HepG2 (cell line): Measurements from ENCODE around the gene ILKAP. TPM values are rescaled to one million over a fixed set of nuclear protein-coding genes. Genes with fewer than 3 reads are reported as not detected.

Experiments used
- ATAC-seq: fragments of 200-7000 bp; cut with Tn5 transposase; 3 replicates; pipeline ENCODE4 v1.9.1; 2020; ENCODE audit warnings: mild to moderate bottlenecking, moderate library complexity
- BruUV-seq: library from RNA; stranded (reverse); fragments of 400-500 nt; replicated peaks from 2 replicates; lab custom pipeline; 2021; lab: Mats Ljungman, UMichigan
- CTCF ChIA-PET: fragments of 300-600 bp; formaldehyde crosslinking; extraction: SDS; loops from one replicate; lab custom pipeline; 2021; ENCODE audit warnings: low total read pairs, inconsistent platforms, low intra/inter-chr PET ratio; lab: Yijun Ruan, JAX
- POLR2A ChIA-PET: fragments of 350-600 bp; sonication (Branson Sonifier 250); formaldehyde crosslinking; loops from one replicate; lab custom pipeline; 2020; ENCODE audit warnings: antibody characterized with exemption, inconsistent platforms; lab: Yijun Ruan, JAX
- DNase-seq: peaks from one replicate; pipeline ENCODE4 v3.0.0-alpha.2; 2015; ENCODE audit warnings: low spot score
- FAIRE-seq: peaks from 3 replicates; lab custom pipeline; 2011; peaks lifted over from hg19 to GRCh38; lab: Jason Lieb, UNC
- H2AFZ ChIP-seq: one replicate; pipeline ENCODE4 v1.6.1; 2011; ENCODE audit warnings: low read length, inconsistent platforms
- H3K27ac ChIP-seq: fragments of 300-600 bp; 3 replicates; pipeline ENCODE4 v1.8.0; 2011; ENCODE audit warnings: mixed run types, mild to moderate bottlenecking, mixed read lengths, low read length, inconsistent platforms; ENCODE audit not compliant: insufficient read depth; ENCODE audit errors: extremely low read length
- H3K27me3 ChIP-seq, 2 experiments: fragments of 200-600 bp in 1 of 2; 2 replicates in 1 of 2; 3 replicates in 1 of 2; pipeline versions ENCODE4 v1.6.0 to v1.8.0; 2011; ENCODE audit warnings: low read length in 2 of 2, mild to moderate bottlenecking in 2 of 2, moderate library complexity in 2 of 2, inconsistent platforms in 1 of 2; ENCODE audit not compliant: insufficient read depth in 2 of 2, control insufficient read depth in 1 of 2
- H3K36me3 ChIP-seq, 2 experiments: fragments of 200-600 bp in 1 of 2; replicated peaks in 1 of 2; 2 replicates in 1 of 2; 3 replicates in 1 of 2; pipeline versions ENCODE4 v1.5.1 to v1.8.0; 2011; ENCODE audit warnings: low read length in 2 of 2, inconsistent platforms in 1 of 2; ENCODE audit not compliant: insufficient read depth in 2 of 2, control insufficient read depth in 1 of 2
- H3K4me1 ChIP-seq: 2 replicates; pipeline ENCODE4 v1.5.1; 2012; ENCODE audit warnings: low read length, inconsistent platforms; ENCODE audit not compliant: insufficient read depth
- H3K4me2 ChIP-seq: 2 replicates; pipeline ENCODE4 v1.6.0; 2011; ENCODE audit warnings: low read depth, low read length, inconsistent platforms
- H3K4me3 ChIP-seq, 3 experiments: fragments of 200-600 bp in 1 of 3; sonication (generic), shearing (Covaris generic) in 1 of 3; replicated peaks in 1 of 3; 2 replicates each; pipeline ENCODE4 v1.5.1; 2011 to 2016; ENCODE audit warnings: low read length in 3 of 3, inconsistent platforms in 2 of 3, low read depth in 2 of 3, mild to moderate bottlenecking in 2 of 3, control low read depth in 1 of 3, mixed read lengths in 1 of 3; ENCODE audit not compliant: insufficient read depth in 1 of 3
- H3K79me2 ChIP-seq: one replicate; pipeline ENCODE4 v1.6.1; 2011; ENCODE audit warnings: low read length, inconsistent platforms; ENCODE audit not compliant: insufficient read depth
- H3K9ac ChIP-seq: 2 replicates; pipeline ENCODE4 v1.6.0; 2011; ENCODE audit warnings: mild to moderate bottlenecking, low read depth, low read length, inconsistent platforms; ENCODE audit not compliant: insufficient read depth
- H3K9me3 ChIP-seq: 2 replicates; pipeline ENCODE4 v1.5.1; 2012; ENCODE audit warnings: mild to moderate bottlenecking, low read length
- H4K20me1 ChIP-seq: 2 replicates; pipeline ENCODE4 v1.6.0; 2011; ENCODE audit warnings: inconsistent platforms, mild to moderate bottlenecking, low read length, moderate library complexity; ENCODE audit not compliant: insufficient read depth
- CHD4 ChIP-seq: fragments of 200-600 bp; sonication (generic); IDR thresholded peaks from 2 replicates; pipeline ENCODE4 v1.7.0; 2017; ENCODE audit warnings: mild to moderate bottlenecking, low read length, borderline replicate concordance
- E2F2 ChIP-seq: sonication (generic); formaldehyde crosslinking; IDR thresholded peaks from 2 replicates; pipeline ENCODE4 v1.4.0; 2020; ENCODE audit warnings: missing genetic modification reagents, borderline replicate concordance
- FOXK1 ChIP-seq: sonication (generic); formaldehyde crosslinking; IDR thresholded peaks from 2 replicates; pipeline ENCODE4 v1.4.0; 2020; ENCODE audit warnings: low read depth, missing genetic modification reagents, borderline replicate concordance
- HBP1 ChIP-seq: IDR thresholded peaks from 2 replicates; pipeline ENCODE4 v1.6.1; 2016; ENCODE audit warnings: low read depth, control low read depth
- HMG20B ChIP-seq: conservative IDR thresholded peaks from 2 replicates; pipeline ENCODE4 v1.6.1; 2016; ENCODE audit warnings: missing genetic modification reagents, missing compliant biosample characterization
- HNRNPL ChIP-seq: fragments of 200-400 bp; formaldehyde crosslinking; IDR thresholded peaks from 2 replicates; pipeline ENCODE4 v1.6.1; 2017; ENCODE audit warnings: mild to moderate bottlenecking, low read depth, low read length
- SRY ChIP-seq: sonication (generic); formaldehyde crosslinking; IDR thresholded peaks from 2 replicates; pipeline ENCODE4 v1.8.0; 2022; ENCODE audit warnings: mild to moderate bottlenecking, missing genetic modification reagents
- ZBTB21 ChIP-seq: sonication (generic); formaldehyde crosslinking; IDR thresholded peaks from 2 replicates; pipeline ENCODE4 v1.4.0; 2020; ENCODE audit warnings: missing genetic modification reagents
- ZBTB3 ChIP-seq: sonication (generic); formaldehyde crosslinking; IDR thresholded peaks from 2 replicates; pipeline ENCODE4 v1.4.0; 2020; ENCODE audit warnings: low read depth, mild to moderate bottlenecking, moderate library complexity, missing genetic modification reagents, borderline replicate concordance
- ZNF317 ChIP-seq: sonication (generic); formaldehyde crosslinking; IDR thresholded peaks from 2 replicates; pipeline ENCODE4 v1.5.0; 2020; ENCODE audit warnings: mild to moderate bottlenecking, missing genetic modification reagents
- ZNF557 ChIP-seq: sonication (generic); formaldehyde crosslinking; IDR thresholded peaks from 2 replicates; pipeline ENCODE4 v1.4.0; 2020; ENCODE audit warnings: missing genetic modification reagents
- WGBS: methylation state at CpG from one replicate; pipeline ENCODE4 v1.1.6; 2017; ENCODE audit warnings: low lambda C conversion rate; 5-methylcytosine and 5-hydroxymethylcytosine counted together
- in situ Hi-C: cut with HindIII; loops from 2 replicates; pipeline ENCODE4 v1.10.0; 2017; ENCODE audit warnings: low pct_unique_long_range_greater_than_20kb; ENCODE audit not compliant: extremely low pct_ligation_motif_present
- intact Hi-C: fragments of 100-400 bp; cut with micrococcal nuclease; formaldehyde crosslinking; loops from one replicate; pipeline ENCODE4 v1.10.0; 2022; ENCODE audit not compliant: unreplicated experiment
- polyA plus RNA-seq, 8 experiments: library from polyadenylated mRNA; depleted of rRNA in 3 of 8; stranded (reverse) in 7 of 8; unstranded in 1 of 8; fragments of >200 nt; fragmentation: Illumina TruSeq in 4 of 8; extraction: Trizol in 4 of 8; gene quantifications; 2 replicates each; pipeline versions ENCODE4 v1.2.1 to v1.2.3, GENCODE V29; 2011 to 2016; ENCODE audit warnings: low read depth in 4 of 8, missing spikeins in 1 of 8, mixed read lengths in 1 of 8; ENCODE audit not compliant: insufficient read depth in 1 of 8
- total RNA-seq, 5 experiments: library from RNA; depleted of rRNA; stranded (reverse); fragments of >200 nt; fragmentation: Illumina TruSeq; extraction: Trizol; gene quantifications; 2 replicates each; pipeline ENCODE4 v1.2.3, GENCODE V29; 2016; ENCODE audit warnings: low read depth in 1 of 5
- TF ChIP-seq, protein P1 (sequence below): sonication (generic); formaldehyde crosslinking; IDR thresholded peaks from 2 replicates; pipeline ENCODE4 v1.8.1; 2023; ENCODE audit warnings: mild to moderate bottlenecking, moderate library complexity, missing genetic modification reagents
- TF ChIP-seq, protein P2 (sequence below): sonication (generic); formaldehyde crosslinking; IDR thresholded peaks from 2 replicates; pipeline ENCODE4 v1.5.0; 2020; ENCODE audit warnings: mild to moderate bottlenecking, missing genetic modification reagents, moderate library complexity
- TF ChIP-seq, protein P3 (sequence below): sonication (generic); formaldehyde crosslinking; IDR thresholded peaks from 2 replicates; pipeline ENCODE4 v1.4.0; 2020; ENCODE audit warnings: missing genetic modification reagents, borderline replicate concordance
- TF ChIP-seq, protein P4 (sequence below): sonication (generic); formaldehyde crosslinking; conservative IDR thresholded peaks from 2 replicates; pipeline ENCODE4 v1.8.1; 2023; ENCODE audit warnings: missing genetic modification reagents

The ILKAP gene
- total and polyA plus RNA-seq, 2 of the 13 experiments (the other 11 are each of a cell fraction or from before 2014, with no cell fraction given), result 29.6 to 33.1 TPM

- intact Hi-C loops, result loop anchor here (5.0 kb wide), 1 partner anchor 41 kb away; the partner anchor contains the start of gene ILKAP
- ATAC-seq, result peak; percentile 1
- CTCF ChIA-PET, result interaction anchor here (0.9 to 1.2 kb wide), 2 partner anchors 13 to 20 kb away, joined by 3 to 4 read pairs; no protein-coding TSS in a partner anchor
- TF ChIP-seq, protein P1, sequence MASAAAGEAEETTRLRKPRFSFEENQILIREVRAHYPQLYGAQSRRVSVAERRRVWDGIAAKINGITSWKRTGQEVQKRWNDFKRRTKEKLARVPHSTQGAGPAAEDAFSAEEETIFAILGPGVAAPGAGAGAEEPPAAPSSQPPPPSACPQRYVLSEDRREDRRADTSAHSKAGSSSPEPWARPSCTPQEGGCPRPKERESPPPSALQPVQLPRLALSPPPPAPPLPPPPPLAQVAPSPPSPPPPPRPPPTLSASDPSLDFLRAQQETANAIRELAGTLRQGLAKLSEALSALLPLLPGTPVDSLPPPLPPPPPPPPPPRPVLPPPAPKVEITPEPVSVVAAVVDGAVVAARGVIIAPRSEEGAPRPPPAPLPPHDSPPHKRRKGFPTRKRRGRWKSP (CRISPR knock-in tag), result no peak
- TF ChIP-seq HBP1 (no peak), SRY (no peak), ZBTB3 (no peak), FOXK1 (no peak), CHD4 (no peak), E2F2 (CRISPR knock-in tag) (no peak), HMG20B (CRISPR knock-in tag) (no peak), HNRNPL (no peak), ZNF557 (CRISPR knock-in tag) (no peak), ZNF317 (CRISPR knock-in tag) (no peak; the same call in 1 of the 2 replicates), ZBTB21 (CRISPR knock-in tag) (no peak)
- TF ChIP-seq, protein P2, sequence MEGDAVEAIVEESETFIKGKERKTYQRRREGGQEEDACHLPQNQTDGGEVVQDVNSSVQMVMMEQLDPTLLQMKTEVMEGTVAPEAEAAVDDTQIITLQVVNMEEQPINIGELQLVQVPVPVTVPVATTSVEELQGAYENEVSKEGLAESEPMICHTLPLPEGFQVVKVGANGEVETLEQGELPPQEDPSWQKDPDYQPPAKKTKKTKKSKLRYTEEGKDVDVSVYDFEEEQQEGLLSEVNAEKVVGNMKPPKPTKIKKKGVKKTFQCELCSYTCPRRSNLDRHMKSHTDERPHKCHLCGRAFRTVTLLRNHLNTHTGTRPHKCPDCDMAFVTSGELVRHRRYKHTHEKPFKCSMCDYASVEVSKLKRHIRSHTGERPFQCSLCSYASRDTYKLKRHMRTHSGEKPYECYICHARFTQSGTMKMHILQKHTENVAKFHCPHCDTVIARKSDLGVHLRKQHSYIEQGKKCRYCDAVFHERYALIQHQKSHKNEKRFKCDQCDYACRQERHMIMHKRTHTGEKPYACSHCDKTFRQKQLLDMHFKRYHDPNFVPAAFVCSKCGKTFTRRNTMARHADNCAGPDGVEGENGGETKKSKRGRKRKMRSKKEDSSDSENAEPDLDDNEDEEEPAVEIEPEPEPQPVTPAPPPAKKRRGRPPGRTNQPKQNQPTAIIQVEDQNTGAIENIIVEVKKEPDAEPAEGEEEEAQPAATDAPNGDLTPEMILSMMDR (CRISPR knock-in tag), result peak; percentile 19; the same call in 1 of the 2 replicates
- TF ChIP-seq, protein P3, sequence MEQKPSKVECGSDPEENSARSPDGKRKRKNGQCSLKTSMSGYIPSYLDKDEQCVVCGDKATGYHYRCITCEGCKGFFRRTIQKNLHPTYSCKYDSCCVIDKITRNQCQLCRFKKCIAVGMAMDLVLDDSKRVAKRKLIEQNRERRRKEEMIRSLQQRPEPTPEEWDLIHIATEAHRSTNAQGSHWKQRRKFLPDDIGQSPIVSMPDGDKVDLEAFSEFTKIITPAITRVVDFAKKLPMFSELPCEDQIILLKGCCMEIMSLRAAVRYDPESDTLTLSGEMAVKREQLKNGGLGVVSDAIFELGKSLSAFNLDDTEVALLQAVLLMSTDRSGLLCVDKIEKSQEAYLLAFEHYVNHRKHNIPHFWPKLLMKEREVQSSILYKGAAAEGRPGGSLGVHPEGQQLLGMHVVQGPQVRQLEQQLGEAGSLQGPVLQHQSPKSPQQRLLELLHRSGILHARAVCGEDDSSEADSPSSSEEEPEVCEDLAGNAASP (CRISPR knock-in tag), result no peak
- TF ChIP-seq, protein P4, sequence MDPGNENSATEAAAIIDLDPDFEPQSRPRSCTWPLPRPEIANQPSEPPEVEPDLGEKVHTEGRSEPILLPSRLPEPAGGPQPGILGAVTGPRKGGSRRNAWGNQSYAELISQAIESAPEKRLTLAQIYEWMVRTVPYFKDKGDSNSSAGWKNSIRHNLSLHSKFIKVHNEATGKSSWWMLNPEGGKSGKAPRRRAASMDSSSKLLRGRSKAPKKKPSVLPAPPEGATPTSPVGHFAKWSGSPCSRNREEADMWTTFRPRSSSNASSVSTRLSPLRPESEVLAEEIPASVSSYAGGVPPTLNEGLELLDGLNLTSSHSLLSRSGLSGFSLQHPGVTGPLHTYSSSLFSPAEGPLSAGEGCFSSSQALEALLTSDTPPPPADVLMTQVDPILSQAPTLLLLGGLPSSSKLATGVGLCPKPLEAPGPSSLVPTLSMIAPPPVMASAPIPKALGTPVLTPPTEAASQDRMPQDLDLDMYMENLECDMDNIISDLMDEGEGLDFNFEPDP (CRISPR knock-in tag), result no peak
These were observed 40.1 kb upstream of the ILKAP start for GRCh38 chr2:238243496-238244076.

More at GRCh38 chr2:238243496-238244076, 40.1 kb upstream of the ILKAP start:
- H3K79me2 ChIP-seq, result no peaks in the 10 kb centered on the region
- H3K4me1 ChIP-seq, result peaks cover 44% of the 10 kb centered on the region
- in situ Hi-C loops, result no loop called here
- H3K36me3 ChIP-seq, result peaks cover 5 to 9% of the 10 kb centered on the region in 2 experiments; a peak in 3 of 5 replicates
- H3K4me2 ChIP-seq, result peak overlapping the region; percentile 87
- H3K4me3 ChIP-seq, result peak overlapping the region in 1 of 3 experiments; percentile 64; a peak in 3 of 6 replicates
- peak; percentile 18 for FAIRE-seq
- H2AFZ ChIP-seq, result no peak overlapping the region
- peak overlapping the region; percentile 79 for H3K27ac ChIP-seq
- H3K27me3 ChIP-seq, result no peaks in the 10 kb centered on the region
- H4K20me1 ChIP-seq, result no peaks in the 10 kb centered on the region
- H3K9ac ChIP-seq, result peak overlapping the region; percentile 67
- BruUV-seq, result no TSS peak
- 56% methylated on average over 10 of the region's 10 CpGs for WGBS
- POLR2A ChIA-PET, result interaction anchor here (0.8 to 2.0 kb wide), 8 partner anchors 9 to 183 kb away, joined by 3 to 12 read pairs (median 5); partner anchors contain the start of genes ILKAP and SCLY
- no peaks in the 10 kb centered on the region for H3K9me3 ChIP-seq
- no peak for DNase-seq
